EH (cell line): Measurements from ENCODE around the gene ANO2.
"Not testable (repeated sequence)": the region's sequence is repeated elsewhere in the genome, so short reads cannot be mapped to it uniquely, and the experiment has no call there.

Source experiments
- DNase-seq: peaks from one replicate; pipeline ENCODE4 v3.0.0-alpha.2; 2015; ENCODE audit warnings: low read depth

Gene ANO2

DNA sequence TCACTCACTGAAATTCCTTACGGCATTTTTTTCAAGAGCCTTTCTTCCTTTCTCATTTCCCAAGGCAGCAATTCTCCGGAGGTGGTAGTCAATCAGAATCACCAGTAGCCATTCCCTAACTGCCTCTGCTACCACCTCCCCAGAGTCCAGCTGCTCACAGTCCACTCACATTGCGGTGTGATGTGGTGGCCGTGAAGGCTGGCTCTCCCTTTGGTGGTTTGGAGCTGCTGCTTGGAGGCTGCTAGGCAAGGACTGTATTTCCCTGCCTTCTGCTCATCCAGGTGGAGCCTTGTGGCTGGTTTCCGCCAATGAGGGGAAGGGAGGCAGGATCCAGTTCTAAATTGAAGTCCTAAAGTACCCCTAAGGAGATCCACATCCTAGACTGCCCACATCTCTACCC lies 222.0 kb downstream of the ANO2 start:
- no peak for DNase-seq

DNA sequence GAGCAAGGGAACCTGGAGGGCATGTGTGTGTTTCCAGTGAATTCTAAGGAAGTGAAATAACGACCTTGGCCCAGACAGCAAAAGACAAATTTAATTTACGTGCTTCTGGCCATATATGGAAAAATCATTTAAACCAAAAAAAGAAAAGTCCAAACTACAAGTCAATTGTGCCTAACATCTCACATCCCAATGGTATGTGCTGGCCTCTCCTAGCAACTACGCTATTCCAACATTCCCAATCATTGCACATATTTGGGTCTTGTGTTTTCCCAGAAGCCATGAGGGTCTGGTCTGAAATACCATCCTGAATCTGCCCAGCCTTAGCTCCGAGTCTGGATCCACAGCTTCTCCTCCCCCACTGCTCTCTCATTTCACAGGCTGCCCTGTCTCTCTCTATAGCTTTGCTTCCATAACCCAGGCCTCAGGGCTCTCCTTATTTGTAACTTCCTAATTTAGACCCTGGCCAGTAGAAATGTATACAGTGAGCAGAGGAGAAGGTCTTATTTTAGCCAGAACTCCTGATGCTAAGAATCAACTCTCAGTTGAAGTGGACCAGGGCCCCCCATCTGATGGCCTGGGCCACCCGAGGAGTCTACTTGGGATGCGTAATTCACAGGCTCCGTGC lies 224.6 kb downstream of the ANO2 start:
- DNase-seq, result peak; percentile 71

DNA sequence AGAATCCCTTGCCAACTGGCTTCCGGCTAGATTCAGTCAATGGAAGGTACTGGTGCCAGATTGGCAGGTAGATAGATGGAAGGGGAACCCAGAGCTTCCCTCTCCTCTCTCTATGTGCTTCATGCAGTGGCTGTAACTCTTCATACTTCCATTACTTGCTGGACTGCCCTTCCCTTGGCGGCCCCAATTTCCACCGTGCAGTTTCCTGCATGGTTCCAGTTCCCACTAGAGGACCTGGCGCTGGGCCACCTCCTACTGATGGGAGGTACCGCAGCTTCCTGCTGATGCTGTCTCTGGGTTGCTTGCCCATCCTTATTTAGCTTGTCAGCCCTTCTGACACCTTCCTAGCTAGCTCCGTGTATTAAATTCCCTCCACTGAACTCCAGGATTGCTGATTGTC lies 226.4 kb downstream of the ANO2 start:
- no peak for DNase-seq

DNA sequence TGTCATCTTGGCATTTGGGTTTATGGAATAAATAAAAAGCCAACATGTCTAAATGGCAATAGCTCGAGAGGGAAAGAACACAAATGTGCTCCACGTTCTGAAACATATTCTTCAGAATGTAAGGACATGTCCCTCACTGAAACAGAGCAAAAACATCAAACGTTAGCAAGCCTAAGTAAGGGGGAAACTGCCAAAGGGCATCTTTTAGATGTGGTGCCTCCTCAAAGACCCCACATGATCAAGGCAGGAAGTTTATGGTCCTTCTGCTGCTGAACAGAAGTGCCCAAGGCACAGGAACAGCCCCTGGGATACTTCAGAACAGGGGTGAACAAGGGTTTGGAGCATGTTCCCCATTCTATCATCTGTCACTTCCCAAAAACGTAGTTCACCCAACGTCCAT lies 227.0 kb downstream of the ANO2 start:
- DNase-seq, result no peak

DNA sequence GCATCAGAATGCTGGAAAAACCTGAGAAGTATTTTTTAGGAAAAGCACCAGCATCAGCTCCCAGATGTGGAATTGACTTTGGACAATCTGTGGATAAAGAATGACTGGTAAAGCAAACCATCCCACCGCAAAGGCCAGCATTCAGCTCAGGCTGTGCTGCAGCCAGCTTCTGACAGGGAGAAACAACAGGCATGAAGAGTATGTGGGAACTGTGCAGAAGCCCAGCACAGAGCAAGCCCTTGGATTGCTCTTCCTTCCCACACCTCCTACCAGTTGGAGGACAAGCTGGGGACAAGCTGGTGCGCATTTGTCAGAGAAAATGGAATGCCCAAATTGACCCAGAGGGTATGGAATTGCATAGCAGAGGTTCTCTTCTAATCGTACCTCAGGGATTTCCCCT lies 228.1 kb downstream of the ANO2 start:
- peak; percentile 39 for DNase-seq

DNA sequence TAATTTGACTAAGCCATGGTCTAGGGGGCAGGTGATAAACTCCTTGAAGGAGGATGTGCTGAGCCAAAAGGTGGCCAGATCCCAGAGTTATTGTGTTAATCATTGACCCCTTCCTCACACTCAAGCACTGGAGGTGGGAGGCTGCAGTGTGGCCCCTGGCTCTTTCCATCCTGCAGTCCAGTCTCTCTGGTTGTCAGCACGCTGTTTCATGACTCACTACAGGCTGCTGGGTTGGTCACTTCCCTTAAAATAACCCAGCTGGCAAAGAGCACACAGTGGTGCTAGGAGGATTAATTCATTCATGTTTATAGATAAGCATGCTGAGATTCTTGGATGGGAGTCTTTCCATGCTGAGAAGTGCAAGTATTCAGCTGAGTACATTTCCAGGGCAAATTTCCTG lies 228.9 kb downstream of the ANO2 start:
- peak; percentile 54 for DNase-seq

DNA sequence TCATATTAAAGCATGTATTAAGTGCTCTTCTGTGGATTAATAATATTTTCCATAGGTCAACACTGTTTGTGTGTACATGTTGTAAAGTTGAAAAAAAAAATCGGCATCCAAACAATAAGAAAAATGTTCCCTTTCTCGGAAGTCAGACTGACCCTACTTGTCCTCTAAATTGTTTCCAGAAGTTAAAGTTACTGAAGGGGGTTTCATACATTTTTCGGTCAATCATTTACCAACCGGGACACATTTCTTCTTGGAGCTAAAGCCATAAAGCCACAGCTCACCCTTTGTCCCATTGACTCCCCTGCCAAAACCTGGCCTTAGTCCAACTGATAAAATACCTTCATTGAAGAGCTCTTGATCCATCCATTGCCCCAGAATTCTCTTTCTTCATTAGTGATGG lies 230.0 kb downstream of the ANO2 start:
- DNase-seq, result no peak

DNA sequence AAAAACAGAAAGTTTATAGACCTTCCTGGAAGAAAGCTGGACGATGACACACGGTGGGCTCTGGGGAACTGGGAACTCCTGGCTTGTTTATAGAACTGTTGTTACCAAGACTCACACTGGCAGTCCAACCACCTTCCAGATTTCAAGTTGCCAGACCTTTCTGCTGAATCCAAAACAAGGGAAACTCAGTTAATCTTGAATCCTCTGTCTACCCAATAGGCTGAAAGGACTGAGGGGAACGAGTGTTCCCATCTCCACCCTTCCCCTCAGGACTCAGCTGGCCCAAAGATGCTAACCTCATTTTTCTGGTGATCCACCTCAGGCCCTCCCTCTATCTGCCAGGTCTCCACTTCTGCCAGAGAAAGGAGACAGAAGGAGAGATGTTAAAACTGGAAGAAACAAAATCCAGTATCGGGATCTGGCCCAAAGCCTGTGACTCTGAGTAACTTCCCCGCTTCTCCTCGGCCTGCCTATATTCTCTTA lies 231.4 kb downstream of the ANO2 start:
- DNase-seq, result no peak

DNA sequence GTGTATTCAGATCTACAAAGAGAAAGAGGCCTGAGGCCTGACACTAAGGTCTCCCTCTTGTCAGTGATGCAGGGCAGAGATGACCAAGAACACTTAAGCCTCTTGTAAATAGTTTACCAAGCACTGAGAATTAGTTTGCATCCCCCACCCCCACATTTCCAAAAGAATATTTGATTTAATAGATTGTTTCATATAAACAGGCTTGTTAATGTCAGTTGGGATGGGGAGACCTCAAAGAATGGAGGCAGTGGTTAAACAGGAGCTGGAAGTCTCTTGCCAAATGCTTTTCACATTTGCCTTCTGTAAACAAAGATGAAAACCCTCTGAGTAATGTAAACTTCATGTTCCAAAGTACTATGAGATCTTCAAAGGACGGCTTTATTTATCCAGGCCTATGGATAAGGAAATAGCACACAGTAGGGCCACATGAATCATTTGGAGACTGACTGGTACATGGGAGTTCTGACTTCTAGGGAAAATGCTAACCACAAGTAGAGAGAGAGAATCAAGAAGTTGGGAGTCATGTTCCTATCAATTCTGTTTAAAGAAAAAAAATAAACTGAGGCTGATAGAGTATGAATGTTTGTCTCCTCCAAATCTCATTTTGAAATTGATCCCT lies 234.7 kb downstream of the ANO2 start:
- no peak for DNase-seq

DNA sequence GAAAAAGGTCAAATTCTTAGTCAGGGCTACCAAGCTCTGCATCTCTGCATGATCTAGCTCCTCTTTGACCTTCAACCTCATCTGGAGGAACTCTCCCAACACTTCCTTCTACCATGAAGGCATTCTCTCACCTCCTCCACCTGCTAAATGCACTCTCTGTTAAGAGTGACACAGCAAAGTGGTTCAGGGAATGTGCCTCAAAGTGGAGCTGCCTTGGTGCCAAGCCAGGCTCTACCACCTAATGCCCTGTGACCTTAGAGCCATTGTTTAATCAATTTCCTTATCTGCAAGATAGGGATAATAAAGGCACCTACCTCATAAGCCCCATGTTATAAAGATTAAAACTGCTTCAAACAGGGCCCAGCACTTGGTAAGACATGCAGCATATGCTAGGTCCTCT lies 236.7 kb downstream of the ANO2 start:
- DNase-seq, result no peak

DNA sequence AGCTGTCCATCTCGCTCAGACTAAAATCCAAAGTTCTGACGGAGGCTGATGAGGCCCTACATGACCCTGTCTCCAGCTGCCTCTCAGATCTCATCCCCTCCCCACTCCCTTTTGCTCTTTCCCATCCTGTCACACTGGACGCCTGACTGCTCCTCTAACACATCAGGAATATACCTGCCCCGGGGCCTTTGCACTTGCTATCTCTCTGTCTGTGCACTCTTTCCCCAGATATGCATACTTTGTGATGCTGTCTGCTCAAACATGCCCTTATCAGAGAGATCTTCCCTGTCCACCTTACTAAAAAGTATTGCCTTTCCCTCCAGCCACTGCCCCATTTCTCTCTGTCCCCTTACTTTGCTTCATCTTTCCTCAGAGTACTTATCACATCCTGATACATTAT lies 238.8 kb downstream of the ANO2 start:
- DNase-seq, result no peak

DNA sequence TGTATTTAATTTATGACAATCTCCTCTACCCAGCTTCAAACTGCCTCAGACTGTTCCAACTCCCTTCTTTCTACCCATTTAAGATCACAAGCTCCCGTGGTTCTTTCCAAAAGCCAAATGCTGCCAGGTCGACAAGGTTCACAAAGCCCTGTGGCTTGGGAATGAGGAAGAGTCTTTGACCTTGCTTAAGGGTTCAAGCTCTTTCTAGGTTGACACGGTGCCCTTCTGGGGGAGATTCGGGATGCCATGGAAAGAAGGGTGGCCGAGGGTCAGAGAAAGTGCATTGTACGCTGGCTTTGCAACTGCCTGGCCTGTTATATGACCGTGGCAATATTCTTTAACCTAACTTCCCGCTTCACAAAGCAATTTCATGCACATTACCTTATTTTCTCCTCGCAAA lies 239.3 kb downstream of the ANO2 start:
- no peak for DNase-seq

DNA sequence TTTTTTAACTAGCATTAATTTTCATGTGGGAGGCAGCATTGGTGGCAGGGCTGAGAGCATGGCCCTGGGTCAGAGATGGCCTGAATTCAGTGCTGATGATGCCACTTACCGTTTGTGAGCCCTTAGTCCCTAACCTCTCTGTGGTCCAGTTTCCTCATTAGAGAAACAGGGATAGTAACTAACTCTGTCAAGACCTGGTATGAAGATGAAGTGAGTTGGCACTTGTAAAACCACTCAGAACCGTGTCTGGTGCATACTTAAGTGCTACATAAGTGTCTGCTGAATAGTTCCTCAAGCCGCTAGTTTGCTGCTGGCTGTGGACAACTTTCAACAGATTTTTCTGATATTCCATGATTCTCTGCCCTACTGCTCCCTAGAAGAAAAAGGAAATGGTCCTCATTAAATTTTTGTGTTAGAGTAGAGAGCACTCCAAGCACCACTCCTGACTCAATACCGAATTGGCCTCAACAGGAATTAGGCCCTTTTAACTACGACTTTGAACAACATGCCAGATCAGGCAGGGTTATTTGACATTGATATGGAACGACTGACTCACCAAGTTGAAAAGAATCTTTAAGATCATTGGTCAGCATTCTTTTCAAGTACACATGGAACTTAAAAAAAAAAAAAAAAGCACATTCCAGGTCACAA lies 250.2 kb downstream of the ANO2 start:
- DNase-seq, result peak; percentile 54

DNA sequence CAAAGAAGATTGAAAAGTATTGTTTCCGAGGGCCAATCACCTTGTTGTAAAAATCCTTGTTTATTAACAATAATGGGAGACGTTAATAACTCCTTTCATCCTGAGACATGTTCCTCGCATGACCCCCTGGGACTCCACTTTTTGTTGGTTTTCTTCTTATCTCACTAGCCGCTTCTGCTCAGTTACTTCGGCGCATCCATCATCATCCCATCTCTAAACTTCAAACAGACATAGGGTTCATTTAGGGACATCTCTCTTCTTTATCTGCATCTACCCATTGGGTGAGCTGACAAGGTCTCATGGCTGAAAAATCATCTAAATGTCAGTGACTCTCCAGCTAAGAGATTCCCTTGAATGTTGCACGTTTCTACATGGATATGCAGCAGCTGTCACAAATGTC lies 252.2 kb downstream of the ANO2 start:
- DNase-seq, result no peak

DNA sequence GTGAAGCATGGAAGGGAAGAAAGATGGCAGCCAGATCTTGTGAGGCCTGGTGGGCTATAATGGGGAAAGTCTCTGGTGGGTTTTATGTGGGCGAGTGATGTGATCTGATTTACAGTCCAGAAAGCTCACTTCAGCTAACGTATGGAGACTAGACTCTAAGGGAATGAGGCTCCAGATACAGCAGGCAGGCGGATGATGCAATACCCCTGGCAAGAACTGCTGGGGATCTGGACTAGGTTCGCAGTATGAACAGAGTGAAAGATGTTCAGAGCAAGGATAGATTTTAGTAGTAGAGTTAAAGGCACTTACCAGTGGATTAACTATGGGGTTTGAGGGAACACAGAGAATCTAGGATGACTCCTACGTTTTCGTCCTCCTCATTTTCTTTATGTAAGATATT lies 253.1 kb downstream of the ANO2 start:
- DNase-seq, result peak; percentile 15

DNA sequence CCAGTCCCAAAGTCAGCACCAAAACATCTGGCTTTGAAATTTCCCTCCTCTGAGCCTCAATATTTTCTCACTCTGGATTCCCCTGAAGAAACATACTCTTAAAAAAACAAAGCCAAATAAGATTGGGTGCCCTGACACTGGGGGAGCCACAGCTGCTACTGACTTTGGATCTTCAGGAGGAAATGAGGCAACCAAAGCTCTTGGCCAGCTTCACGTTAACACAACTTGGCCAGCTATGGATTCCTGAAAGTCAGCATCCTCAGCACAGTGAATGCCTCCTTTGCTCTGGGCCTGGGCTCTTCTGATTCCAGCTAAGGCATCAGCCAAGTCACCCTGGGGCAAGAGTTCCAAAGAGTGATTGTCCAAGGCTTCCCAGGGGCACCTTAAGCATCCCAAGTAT lies 254.8 kb downstream of the ANO2 start:
- DNase-seq, result no peak

DNA sequence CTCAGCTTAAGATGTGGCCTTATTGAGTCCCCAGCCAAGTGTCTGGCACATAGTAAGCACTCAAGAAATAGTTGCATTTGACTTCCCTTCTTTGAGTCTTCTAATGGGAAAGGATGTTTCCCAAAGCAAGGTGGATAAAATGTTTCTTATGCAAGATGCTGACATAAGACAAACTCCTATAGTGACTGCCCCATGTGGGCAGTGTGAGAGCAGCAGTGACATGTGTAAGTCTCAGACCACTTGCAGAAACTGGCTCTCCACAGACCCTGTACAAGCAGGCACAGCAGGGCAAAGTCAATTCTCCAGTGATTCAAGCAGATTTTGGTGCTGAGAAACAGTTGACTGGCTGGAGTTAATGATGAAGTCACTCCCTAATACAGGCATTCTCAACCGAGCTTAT lies 255.3 kb downstream of the ANO2 start:
- peak; percentile 7 for DNase-seq

DNA sequence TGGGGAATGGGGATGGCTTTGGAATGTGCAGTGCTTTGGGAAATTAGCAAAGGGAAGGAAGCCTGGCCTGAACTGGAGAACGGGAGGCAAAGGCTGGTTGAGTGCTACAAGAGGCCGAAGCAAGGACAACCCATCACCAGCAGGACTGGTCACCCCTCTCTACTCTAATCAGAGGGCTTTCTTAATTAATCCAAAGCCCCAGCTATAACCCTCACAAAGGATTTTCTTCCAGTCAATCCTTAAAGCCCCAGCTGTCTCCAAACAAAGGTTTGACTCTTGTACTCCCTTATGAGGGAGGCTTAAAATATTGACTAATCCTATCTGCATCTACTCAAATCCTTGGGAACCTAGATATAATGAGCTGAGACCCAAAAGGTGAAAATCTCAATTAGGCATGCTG lies 256.8 kb downstream of the ANO2 start:
- DNase-seq, result no peak

DNA sequence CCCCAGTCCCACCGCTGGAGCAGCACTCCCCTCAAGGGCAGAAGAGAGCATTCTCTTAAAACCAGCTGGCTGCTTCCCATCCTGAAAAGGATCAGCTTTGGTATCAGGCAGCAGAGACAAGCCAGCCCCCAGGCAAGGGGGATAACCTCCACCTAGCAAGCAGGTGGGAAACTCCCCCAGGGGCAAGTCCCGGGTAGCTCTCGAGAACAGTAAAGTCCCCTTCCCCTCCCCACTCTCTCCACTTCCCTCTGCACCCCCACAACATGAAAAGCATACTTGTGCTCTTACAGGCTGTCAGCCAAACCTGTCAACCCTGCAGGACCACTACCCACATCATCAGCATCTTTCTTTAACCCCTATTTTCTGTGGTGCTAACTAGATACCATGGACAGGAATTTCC lies 259.1 kb downstream of the ANO2 start:
- no peak for DNase-seq

DNA sequence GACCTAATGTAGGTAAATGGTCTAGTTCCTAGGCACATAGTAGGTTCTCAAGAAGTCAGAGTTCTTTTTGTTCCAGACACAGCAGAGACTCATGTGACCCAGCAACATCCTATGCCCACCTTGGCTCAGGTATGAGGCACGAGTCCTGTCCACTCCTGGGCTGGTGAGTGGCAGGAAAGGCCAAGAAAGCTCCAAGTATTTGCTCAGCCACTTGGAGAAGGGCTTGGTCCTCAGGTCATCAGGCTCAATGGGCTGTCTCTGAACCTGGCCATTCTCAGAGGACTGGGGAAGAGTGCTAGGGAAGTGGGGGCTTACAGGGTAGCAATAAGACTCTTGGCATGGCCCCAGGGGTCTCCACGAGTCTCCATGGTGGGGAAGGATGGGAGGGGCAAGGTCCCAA lies 260.1 kb downstream of the ANO2 start:
- DNase-seq, result no peak

DNA sequence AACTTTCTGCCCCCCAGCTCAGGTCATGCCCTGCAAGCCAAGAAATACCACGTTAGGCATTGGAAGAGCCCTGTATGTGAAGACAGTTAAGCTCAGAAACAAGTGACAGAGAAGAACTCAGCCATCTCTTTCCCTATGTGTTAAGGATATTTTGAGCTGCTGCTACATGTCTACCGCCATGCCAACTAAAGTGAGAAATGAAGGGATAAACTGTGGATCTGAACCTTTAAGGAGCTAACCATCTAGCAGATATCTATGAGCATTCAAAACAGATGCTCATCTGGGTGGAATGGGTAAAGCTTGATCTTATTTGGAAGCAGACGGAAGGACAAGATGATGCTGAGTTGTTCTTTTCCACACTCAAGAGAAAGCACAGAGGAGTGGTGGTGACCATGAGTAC lies 262.5 kb downstream of the ANO2 start:
- no peak for DNase-seq

DNA sequence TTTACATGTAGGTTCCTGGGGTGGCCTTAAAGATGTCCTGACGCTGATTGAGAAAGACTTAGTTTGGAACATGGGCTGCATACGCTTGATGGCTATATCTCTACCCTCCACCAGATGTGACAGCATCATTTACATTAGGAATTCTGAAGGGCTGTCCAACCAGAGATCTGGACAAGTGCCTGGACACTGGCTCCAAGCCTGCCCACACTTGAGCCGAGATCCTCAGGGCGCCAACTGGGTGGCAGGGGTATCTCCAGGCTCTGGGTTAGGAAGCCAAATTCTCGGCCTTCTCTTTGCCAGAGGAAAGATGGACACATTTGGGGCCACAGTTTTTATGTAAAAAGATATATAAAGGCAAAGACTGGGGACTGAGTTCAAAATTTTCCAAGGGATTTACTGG lies 266.9 kb downstream of the ANO2 start:
- DNase-seq, result no peak

DNA sequence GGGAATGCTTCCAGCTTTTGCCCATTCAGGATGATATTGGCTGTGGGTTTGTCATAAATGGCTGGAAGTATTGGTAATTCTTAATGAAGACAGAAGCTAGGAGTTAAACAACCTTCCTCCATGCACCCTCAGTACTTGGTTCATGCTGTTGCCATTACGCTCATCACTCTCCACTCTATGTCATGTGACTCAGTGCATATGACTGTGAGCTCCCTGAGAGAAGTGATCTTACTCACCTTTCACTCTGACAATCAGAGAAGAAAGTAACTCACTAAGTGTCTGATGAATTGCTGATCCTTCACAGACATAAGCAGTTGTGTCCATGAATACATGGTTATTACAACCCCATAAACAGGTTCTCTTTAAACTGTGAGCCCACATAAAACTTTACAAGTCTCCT lies 275.4 kb downstream of the ANO2 start:
- DNase-seq, result not testable (repeated sequence)

DNA sequence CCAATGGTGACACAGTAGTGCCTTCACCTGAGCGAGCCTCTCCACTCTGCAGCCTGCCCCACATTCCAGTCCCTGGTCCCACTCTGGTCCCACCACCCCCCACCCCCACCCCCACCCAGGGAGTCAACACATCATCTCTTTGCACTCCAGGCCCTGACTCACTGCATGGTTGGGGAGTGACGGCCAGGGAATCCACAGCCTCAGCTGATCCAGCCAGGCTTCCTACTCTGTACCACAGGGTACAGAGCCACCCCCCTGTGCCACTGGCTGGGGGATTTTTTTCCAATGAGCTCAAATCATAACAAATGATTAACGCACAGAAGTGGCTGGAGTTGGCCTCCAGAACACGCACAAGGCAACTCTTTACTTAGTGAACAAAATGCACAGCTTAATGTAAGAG lies 279.4 kb downstream of the ANO2 start:
- peak; percentile 97 for DNase-seq
